Mesendoderm (in vitro differentiated cells): ENCODE results near the gene BTF3.

ENCODE experiments used
- DNase-seq: peaks from one replicate; pipeline ENCODE4 v3.0.0; 2013
- H2AK5ac ChIP-seq: 2 replicates; pipeline ENCODE4 v1.6.1; 2013; ENCODE audit warnings: low read length, inconsistent platforms
- H2BK120ac ChIP-seq: 2 replicates; pipeline ENCODE4 v1.6.1; 2013; ENCODE audit warnings: low read depth, mild to moderate bottlenecking, low read length, moderate library complexity, mixed read lengths
- H2BK15ac ChIP-seq: replicated peaks from 2 replicates; pipeline ENCODE4 v1.6.1; 2013; ENCODE audit warnings: low read depth, mild to moderate bottlenecking, moderate library complexity
- H2BK5ac ChIP-seq: 2 replicates; pipeline ENCODE4 v1.6.1; 2013; ENCODE audit warnings: low read length, inconsistent platforms
- H3K18ac ChIP-seq: 2 replicates; pipeline ENCODE4 v1.6.1; 2013; ENCODE audit warnings: mild to moderate bottlenecking, low read length, mixed read lengths
- H3K23ac ChIP-seq: one replicate; pipeline ENCODE4 v1.6.1; 2013; ENCODE audit warnings: low read length
- H3K27ac ChIP-seq: 2 replicates; pipeline ENCODE4 v1.5.1; 2013; ENCODE audit warnings: low read depth, mild to moderate bottlenecking, inconsistent platforms, low read length, moderate library complexity
- H3K27me3 ChIP-seq: 2 replicates; pipeline ENCODE4 v1.6.1; 2013; ENCODE audit warnings: low read length, control low read depth, mild to moderate bottlenecking, inconsistent platforms; ENCODE audit not compliant: insufficient read depth, poor library complexity
- H3K36me3 ChIP-seq: 2 replicates; pipeline ENCODE4 v1.6.1; 2013; ENCODE audit warnings: low read length, inconsistent platforms; ENCODE audit not compliant: control insufficient read depth, insufficient read depth
- H3K4ac ChIP-seq: one replicate; pipeline ENCODE4 v1.6.1; 2013; ENCODE audit warnings: low read depth, mild to moderate bottlenecking, low read length, moderate library complexity
- H3K4me1 ChIP-seq: 2 replicates; pipeline ENCODE4 v1.6.1; 2013; ENCODE audit warnings: low read depth, low read length, inconsistent platforms; ENCODE audit not compliant: control insufficient read depth
- H3K4me2 ChIP-seq: 2 replicates; pipeline ENCODE4 v1.6.1; 2013; ENCODE audit warnings: low read length
- H3K4me3 ChIP-seq: 2 replicates; pipeline ENCODE4 v1.5.1; 2013; ENCODE audit warnings: mild to moderate bottlenecking, low read length
- H3K56ac ChIP-seq: one replicate; pipeline ENCODE4 v1.6.1; 2013; ENCODE audit warnings: low read length
- H3K79me1 ChIP-seq: 2 replicates; pipeline ENCODE4 v1.6.1; 2013; ENCODE audit warnings: low read length, inconsistent platforms
- H3K79me2 ChIP-seq: 2 replicates; pipeline ENCODE4 v1.6.1; 2013; ENCODE audit warnings: mild to moderate bottlenecking, low read length; ENCODE audit not compliant: control insufficient read depth, insufficient read depth
- H3K9ac ChIP-seq: 2 replicates; pipeline ENCODE4 v1.6.1; 2013; ENCODE audit warnings: low read length, inconsistent platforms
- H4K5ac ChIP-seq: one replicate; pipeline ENCODE4 v1.6.1; 2013; ENCODE audit warnings: low read length
- H4K8ac ChIP-seq: one replicate; pipeline ENCODE4 v1.6.1; 2013; ENCODE audit warnings: low read depth, mild to moderate bottlenecking, control low read depth, low read length, moderate library complexity
- WGBS: extraction: QIAGEN DNeasy Blood & Tissue Kit; methylation state at CpG from one replicate; pipeline ENCODE4 v1.1.7; 2013; ENCODE audit warnings: low lambda C conversion rate, missing lambda C conversion rate; ENCODE audit not compliant: insufficient coverage; ENCODE audit errors: extremely low coverage; 5-methylcytosine and 5-hydroxymethylcytosine counted together

Gene BTF3

DNA sequence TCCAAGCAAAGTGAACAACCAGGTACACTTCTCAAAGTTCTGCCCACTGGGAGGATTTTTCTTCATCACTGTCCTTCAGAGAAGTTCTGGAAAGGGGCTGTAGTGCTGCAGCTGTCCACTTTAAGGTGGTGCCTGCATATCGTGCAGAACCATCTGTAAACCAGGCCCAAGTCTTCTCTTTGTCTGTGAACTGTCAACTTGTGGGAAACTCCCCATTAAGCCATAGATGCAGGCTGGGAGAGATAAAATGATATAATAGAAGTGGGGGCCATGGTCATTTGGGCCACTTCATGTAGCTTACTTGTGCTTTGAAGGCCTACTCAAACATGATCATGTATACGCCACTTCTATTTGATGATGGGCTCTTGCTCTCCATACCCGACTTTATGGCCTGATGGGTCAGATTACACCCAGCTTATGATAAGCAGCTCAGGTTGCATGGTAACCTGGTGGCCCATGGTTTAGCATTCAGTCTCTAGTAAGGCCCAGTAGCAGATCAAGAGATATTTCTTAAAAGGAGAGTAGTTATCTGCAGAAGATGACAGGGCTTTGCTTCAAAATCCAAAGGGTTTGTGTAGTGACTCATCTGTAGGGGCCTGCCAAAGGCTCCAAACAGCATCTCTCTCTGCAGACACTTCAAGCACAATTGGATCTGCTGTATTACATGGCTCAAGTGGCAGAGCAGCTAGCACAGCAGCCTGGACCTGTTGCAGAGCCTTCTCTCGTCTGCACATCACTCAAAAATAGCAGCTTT is 15.7 kb upstream of the BTF3 start:
- Histone ChIP-seq H3K79me1 (no peaks in the 10 kb centered on the region), H3K27me3 (no peaks in the 10 kb centered on the region), H3K4ac (no peak overlapping the region), H2BK120ac (no peak overlapping the region), H3K4me3 (no peak overlapping the region), H3K4me1 (peaks cover 6% of the 10 kb centered on the region), H3K23ac (no peak overlapping the region), H3K4me2 (no peak overlapping the region), H2BK5ac (no peak overlapping the region), H3K56ac (no peak overlapping the region), H3K27ac (no peak overlapping the region), H3K36me3 (no peaks in the 10 kb centered on the region), H3K18ac (no peak overlapping the region), H3K79me2 (no peaks in the 10 kb centered on the region), H4K5ac (no peak overlapping the region), H2AK5ac (no peak overlapping the region), H4K8ac (no peak overlapping the region), H2BK15ac (no peak overlapping the region), H3K9ac (no peak overlapping the region)
- DNase-seq, result no peak
- no CpG with 5 or more reads among the region's 4 CpGs for WGBS

DNA sequence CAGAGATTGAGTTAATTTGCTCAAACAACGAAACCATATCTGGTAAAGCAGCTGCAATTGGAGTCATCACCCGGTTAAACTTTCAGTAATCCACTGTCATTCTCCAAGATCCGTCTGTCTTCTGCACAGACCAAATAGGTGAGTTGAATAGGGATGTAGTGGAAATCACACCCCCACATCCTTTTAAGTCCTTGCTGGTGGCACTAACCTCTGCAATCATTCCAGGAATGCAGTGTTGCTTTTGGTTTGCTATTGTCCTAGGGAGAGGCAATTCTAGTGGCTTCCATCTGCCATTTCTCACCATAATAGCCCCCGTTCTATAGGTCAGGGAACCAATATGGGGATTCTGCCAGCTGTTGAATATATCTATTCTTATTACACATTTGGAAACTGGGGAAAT is 14.6 kb upstream of the BTF3 start:
- no peak overlapping the region for H3K27ac ChIP-seq
- H3K27me3 ChIP-seq, result no peaks in the 10 kb centered on the region
- H2BK15ac ChIP-seq, result no peak overlapping the region
- H3K18ac ChIP-seq, result no peak overlapping the region
- no peak overlapping the region for H2BK120ac ChIP-seq
- peak; percentile 55 for DNase-seq
- no peak overlapping the region for H3K4ac ChIP-seq
- H3K4me2 ChIP-seq, result no peak overlapping the region
- H2AK5ac ChIP-seq, result no peak overlapping the region
- H3K4me1 ChIP-seq, result peaks cover 6% of the 10 kb centered on the region
- H4K5ac ChIP-seq, result no peak overlapping the region
- H3K79me2 ChIP-seq, result no peaks in the 10 kb centered on the region
- no CpG with 5 or more reads among the region's 4 CpGs for WGBS
- no peak overlapping the region for H2BK5ac ChIP-seq
- no peak overlapping the region for H4K8ac ChIP-seq
- H3K23ac ChIP-seq, result no peak overlapping the region
- no peak overlapping the region for H3K4me3 ChIP-seq
- no peaks in the 10 kb centered on the region for H3K79me1 ChIP-seq
- no peaks in the 10 kb centered on the region for H3K36me3 ChIP-seq
- no peak overlapping the region for H3K9ac ChIP-seq
- H3K56ac ChIP-seq, result no peak overlapping the region

DNA sequence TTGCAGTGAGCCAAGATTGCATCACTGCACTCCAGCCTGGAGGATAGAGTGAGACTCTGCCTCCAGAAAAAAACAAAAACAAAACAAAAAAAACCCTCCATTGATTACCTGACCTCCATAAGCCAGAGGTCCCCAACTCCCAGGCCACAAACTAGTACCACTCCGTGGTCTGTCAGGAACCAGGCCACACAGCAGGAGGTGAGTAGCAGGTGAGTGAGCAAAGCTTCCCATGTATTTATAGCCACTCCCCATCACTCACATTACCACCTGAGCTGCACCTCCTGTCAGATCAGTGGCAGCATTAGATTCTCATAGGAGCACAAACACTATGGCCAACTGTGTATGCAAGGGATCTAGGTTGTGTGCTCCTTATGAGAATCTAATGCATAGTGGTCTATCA is 13.7 kb upstream of the BTF3 start:
- WGBS, result no CpG with 5 or more reads among the region's 1 CpG
- Histone ChIP-seq H3K56ac (no peak overlapping the region), H3K9ac (no peak overlapping the region), H2BK5ac (no peak overlapping the region), H2BK120ac (no peak overlapping the region), H3K4me3 (no peak overlapping the region), H3K23ac (no peak overlapping the region), H4K5ac (no peak overlapping the region), H3K79me2 (no peaks in the 10 kb centered on the region), H2AK5ac (no peak overlapping the region), H3K27ac (no peak overlapping the region), H3K27me3 (no peaks in the 10 kb centered on the region), H3K79me1 (no peaks in the 10 kb centered on the region), H3K18ac (no peak overlapping the region), H2BK15ac (no peak overlapping the region), H4K8ac (no peak overlapping the region), H3K4me2 (no peak overlapping the region), H3K4me1 (peaks cover 6% of the 10 kb centered on the region), H3K36me3 (no peaks in the 10 kb centered on the region), H3K4ac (no peak overlapping the region)
- no peak for DNase-seq

DNA sequence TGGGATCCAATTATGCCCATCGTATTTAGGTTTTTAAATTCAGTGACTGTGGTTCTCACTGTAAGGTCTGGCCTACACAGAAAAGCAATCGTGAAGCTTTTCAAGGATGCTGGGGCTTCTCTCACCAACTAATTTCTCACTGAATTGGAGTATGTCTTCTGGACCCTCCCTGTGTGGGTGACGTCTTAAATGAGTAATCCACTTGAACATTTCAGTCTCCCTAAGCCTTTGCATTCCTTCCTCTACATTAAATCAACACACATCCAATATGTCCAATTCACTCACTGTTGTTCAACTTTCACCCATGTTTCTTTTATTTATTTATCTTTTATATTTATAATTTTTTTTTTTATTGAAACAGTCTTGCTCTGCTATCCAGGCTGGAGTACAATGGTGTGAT is 12.5 kb upstream of the BTF3 start:
- Histone ChIP-seq H3K27ac (no peak overlapping the region), H3K79me1 (no peaks in the 10 kb centered on the region), H3K36me3 (no peaks in the 10 kb centered on the region), H3K9ac (no peak overlapping the region), H2BK120ac (no peak overlapping the region), H2BK5ac (no peak overlapping the region), H3K23ac (no peak overlapping the region), H4K5ac (no peak overlapping the region), H3K4me1 (peaks cover 6% of the 10 kb centered on the region), H3K79me2 (no peaks in the 10 kb centered on the region), H3K4me3 (no peak overlapping the region), H4K8ac (no peak overlapping the region), H3K4ac (no peak overlapping the region), H3K27me3 (no peaks in the 10 kb centered on the region), H2BK15ac (no peak overlapping the region), H3K56ac (peak overlapping the region; percentile 17), H3K18ac (no peak overlapping the region), H2AK5ac (no peak overlapping the region), H3K4me2 (no peak overlapping the region)
- no peak for DNase-seq
- WGBS, result no CpG with 5 or more reads among the region's 3 CpGs

DNA sequence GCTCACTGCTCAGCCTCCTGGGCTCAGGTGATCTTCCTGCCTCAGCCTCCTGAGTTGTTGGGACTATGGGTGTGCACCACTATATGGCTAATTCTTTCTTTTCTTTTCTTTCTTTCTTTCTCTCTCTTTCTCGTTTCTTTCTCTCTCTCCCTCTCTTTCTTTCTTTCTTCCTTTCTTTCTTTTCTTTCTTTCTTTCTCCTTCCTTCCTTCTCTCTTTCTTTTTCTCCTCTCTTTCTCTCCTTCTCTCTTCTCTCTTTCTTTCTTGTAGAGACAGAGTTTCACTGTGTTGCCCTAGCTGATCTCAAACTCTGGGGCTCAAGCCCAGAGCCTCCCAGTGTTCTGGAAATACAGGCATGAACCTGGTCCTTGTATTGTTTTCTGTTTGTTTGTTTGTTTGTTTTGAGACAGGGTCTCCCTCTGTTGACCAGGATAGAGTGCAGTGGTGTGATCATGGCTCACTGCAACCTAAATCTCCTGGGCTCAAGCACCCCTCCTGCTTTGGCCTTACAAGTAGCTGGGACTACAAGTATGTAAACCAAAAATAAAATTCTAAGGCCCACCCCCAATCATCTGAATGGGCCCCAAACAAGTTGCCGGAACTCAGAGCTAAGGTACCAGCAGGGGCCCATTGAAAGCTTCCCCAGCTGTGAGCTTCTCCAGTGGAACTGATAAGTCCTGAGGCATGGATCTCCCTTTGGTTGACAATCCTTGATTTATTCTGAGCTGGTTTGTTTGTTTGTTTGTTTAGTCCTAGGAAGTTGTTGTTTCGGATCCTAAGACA is 11.9 kb upstream of the BTF3 start:
- Histone ChIP-seq H3K79me2 (no peaks in the 10 kb centered on the region), H2BK5ac (no peak overlapping the region), H2BK15ac (no peak overlapping the region), H3K4ac (no peak overlapping the region), H3K4me2 (no peak overlapping the region), H4K8ac (no peak overlapping the region), H3K4me3 (no peak overlapping the region), H3K36me3 (no peaks in the 10 kb centered on the region), H3K79me1 (no peaks in the 10 kb centered on the region), H3K27ac (peak overlapping the region; percentile 73), H4K5ac (no peak overlapping the region), H3K23ac (no peak overlapping the region), H3K27me3 (no peaks in the 10 kb centered on the region), H3K56ac (no peak overlapping the region), H3K4me1 (peaks cover 6% of the 10 kb centered on the region), H3K18ac (no peak overlapping the region), H3K9ac (no peak overlapping the region), H2AK5ac (no peak overlapping the region), H2BK120ac (no peak overlapping the region)
- WGBS, result no CpG with 5 or more reads among the region's 3 CpGs
- peak; percentile 56 for DNase-seq
